ENCODE data around the gene KDM2B.
"Not testable (repeated sequence)": the region's sequence is repeated elsewhere in the genome, so short reads cannot be mapped to it uniquely, and the experiment has no call there.

Gene KDM2B

DNA sequence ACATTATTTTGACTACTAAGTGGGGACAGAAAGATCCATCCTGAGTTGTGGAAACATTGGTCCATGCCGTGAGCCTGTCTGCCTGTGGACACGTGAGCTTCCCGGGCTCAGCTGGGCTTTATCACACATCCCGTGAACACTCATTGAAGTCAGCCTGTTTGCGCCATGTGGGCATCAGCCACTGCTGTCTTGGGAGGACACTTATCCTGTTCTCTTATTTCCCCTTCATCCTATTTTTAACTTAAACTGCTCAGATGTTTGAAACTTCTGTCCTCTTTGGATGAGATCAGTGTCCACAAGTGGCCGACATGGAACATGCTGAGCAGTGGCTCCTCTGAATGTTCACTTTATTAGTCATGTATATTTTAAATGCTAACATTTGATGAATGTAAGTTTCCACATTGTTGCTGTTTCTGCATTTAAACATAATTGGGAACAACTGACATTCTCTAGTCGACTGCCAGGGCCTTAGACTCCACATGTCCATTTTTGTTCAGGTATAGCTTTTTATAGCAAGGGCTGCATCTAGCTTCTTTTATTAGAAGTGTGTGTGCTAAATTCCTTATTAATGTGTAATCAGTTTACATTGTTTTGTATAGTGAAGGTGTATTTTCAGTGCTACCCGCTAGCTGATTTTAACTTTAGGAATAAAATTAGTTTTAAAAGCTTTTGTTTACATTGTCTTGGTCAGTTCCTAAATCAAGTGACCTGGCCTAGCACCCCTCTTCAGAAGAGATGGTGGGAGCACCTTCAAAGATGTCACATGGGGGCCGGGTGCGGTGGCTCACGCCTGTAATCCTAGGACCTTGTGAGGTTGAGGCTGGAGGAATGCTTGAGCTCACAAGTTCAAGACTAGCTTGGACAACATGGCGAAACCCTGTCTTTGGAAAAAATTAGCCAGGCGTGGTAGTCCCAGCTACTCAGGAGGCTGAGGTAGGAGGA is 156.9 kb downstream of the KDM2B start:
- no peak for DNase-seq

DNA sequence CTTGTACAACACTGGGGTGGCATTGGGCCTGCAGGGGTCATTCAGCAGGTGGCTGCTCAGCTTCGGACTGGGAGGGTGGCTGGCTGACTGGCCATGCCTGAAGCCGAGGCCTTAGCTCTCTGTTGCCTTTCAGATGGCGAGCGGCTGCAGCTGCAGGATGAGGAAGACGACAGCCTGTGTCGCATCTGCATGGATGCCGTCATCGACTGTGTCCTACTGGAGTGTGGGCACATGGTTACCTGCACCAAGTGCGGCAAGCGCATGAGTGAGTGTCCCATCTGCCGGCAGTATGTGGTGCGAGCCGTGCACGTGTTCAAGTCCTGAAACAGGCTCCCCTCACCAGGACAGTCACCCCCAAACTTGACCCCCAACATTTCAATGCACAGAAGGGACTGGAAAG is 157.6 kb downstream of the KDM2B start:
- no peak for DNase-seq

DNA sequence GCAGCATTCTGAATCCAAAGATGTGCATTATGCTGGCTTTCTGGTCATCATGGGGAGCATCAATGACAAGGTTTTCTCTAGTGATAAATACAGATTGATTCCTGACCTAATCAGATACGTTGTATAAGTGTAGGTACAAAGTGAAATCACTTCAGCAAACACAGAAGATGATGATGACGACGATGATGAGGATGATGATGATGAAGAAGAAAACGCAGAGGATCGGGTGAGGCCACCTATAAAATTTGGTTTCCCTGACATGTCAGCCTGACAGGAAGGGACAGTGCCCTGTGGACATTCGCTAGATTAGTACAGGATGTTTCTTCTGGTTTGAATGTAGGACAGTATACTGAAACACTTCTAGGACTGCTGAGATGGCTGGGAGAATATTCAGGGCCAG is 160.7 kb downstream of the KDM2B start:
- DNase-seq = no peak

DNA sequence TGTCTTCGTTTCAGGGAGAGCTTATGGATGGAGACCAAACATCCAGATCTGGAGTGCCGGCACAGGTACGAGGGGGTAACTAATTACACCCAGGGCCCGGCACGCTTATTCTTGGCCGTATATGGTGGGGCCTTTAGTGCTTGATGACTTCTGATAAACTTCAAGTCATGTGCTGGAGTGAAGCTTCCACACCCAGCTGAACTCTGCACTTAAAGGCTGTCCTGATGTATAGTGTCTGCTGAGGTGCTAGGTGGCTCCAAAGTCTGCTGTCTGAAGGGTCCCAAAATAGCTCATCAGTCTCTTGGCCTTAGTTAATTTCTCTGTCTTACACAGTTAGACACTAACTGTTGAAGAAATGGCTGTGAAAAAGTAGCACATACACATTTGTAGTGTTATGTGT is 163.0 kb downstream of the KDM2B start:
- no peak for DNase-seq

DNA sequence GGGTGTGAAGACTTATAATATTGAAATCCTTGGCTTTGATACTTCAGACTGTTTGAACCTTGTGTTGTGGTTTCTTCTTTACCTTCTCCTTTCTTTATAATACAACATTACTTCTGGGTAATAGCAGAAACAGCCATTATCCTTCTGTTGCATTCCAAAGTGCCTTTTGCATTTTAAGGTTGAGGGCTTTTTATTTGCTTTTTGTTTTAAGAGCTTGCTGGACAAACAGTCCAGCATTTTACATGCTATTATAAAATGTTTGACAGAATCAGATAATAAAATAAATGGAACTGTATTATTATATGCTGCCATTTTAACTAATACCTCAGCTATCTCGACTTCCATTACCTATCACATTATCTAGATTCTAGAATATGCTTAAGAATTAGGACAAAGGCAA is 166.9 kb downstream of the KDM2B start:
- DNase-seq = no peak

DNA sequence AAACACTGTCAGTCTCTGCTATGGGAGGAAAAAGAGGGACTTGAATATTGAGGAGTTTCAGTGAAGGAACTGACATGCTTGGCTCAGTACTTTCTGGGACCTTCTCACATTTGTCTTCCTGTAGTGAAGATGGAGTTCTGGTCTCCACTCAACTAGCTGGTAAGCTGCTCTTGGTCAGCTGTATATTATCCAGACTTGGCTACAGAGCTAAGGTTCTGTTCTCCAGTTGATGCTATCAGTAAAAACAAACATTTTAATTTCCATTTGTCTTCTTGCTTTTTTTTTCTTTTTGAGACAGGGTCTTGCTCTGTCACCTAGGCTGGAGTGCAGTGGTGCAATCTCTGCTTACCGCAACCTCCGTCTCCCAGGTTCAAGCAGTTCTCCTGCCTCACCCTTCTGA is 175.6 kb downstream of the KDM2B start:
- no peak for DNase-seq

DNA sequence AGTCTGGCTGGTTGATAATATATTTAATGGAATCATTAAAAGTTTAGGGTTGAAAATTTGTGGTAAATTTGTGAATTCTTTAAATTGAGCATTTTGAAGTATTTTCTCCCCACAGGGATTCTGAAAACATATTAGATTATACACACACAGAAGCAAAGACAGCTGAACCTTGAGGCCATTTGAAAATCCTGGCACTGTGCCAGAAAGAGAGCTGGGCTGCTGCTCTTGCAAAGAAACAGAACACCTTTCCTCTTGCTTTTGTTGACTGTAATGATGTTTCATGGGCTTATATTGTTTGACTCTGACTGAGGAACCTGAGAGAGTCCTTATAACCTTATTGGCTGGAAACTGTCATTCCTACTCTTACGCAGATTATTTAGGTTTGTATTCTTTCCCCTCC is 176.1 kb downstream of the KDM2B start:
- peak; percentile 71 for DNase-seq

DNA sequence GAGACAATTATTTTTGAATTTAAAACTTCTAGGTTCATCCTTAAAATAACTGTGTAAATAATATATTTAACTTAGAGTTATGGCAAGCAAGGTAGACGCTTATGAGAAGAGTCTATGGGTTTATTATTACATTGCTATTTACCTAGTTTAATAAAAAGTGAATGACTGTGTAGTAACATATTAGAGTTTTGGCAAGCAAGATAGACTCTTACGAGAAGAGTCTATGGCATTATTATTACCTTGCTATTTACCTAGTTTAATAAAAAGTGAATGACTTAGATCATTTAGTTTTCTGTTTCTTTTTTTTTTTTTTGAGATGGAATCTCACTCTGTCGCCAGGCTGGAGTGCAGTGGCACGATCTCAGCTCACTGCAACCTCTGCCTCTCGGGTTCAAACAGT is 177.1 kb downstream of the KDM2B start:
- DNase-seq = no peak

DNA sequence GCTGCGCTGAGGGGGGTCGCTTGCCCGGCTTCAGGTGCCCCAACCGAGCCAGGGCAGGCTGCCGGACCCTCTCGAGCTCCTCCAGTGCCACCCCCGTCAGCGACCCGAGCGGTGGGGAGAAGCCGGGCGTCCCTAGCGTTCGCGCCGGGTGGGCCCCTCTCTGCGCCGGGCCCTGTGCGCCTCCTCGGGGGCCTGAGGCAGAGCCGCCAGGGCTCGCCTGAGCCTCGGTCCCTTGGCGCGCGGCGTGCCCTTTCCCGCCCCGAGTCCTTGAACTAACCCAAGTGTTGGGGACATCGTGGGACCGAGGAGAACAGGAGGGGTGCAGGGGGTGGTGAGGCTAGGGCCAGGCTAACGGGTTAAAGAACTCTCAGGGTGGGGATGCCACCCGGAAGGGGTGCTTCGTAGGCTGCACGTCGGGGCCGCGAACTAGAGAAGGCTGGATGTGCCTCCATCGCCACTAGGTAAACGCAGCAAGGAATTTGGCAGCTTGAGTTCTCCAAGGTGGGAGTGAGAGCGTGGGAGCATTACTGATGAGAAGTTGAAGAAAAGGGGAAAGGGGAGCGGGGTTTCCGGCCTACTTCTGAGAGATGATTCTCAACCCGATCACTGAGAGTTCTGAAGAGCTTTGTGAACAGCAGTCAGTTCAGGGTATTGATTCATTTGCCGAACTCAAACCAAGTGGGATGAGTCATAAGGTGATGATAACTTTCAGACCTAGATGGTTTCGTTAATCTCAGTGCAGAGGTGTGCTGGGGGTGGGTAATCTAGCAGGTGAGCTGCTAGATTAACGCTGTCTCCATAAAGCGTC is 180.3 kb downstream of the KDM2B start:
- DNase-seq = peak; percentile 19

DNA sequence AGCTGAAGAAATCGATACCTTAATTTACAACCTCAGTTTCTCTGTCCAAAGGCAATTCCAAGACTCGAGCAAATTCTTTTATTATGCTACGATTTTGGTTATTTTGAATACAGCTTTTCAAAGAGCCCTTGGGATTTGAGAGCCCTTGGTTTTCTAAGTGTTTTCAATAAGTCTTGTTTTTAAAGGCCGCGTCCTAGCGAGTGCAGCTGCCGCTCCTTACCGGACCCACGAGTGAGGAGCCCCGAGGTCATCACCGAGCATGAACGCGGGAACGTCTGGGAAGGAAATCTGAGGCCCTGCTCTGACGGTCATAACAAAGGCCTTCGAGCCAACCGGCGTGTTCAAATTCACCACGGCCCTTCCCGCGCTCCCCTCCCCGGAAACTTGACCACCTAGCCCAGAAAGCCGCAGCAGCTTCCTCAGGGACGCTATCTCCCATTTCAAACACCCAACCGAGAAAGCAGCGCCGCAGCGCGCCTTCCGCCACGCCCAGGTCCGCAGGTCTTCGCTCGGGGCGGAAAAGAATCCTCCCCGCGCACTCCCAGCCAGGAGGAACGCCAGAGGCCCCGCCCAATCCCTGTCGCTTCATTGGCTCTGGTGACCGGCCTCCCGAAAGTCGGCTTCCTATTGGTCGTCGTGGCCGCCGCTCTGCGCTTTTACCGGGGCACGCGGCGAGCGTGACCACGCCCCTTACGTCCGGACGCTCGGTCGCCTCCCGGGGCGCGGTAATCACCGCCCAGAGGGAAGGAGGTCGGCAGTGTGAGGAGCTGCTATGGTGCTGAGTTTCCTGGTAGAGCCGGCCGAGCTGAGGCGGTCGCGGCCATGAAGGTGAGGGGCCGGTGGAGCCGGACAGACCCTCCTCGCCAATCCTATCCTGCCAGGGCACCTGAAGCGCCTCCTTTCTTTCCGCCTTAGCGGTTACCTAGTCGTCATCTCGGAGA is 181.2 kb downstream of the KDM2B start, which contains the start of gene RNF34:
Gene RNF34 (plus strand): TSS at position 728 of the 941 bp plus-strand sequence. CDS start 95 bp downstream, at position 823.
- peak; percentile 98 for DNase-seq

DNA sequence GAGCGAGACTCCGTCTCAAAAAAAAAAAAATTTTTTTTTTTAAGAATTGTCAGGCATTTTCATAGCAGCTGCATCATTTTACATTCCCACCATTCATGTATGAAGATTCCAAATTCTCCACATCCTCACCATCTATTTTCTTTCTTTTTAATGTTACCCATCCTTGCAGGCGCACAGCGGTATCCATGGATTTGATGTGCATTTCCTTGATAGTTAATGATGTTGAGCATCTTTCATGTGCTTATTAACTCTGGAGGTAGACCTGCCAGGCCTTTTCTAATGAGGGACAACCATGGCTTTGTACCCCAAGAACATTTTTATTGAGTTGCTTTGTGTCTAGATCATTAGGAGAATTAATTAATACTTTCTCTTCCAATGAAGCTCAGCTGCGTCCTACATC is 182.5 kb downstream of the KDM2B start:
- no peak for DNase-seq

DNA sequence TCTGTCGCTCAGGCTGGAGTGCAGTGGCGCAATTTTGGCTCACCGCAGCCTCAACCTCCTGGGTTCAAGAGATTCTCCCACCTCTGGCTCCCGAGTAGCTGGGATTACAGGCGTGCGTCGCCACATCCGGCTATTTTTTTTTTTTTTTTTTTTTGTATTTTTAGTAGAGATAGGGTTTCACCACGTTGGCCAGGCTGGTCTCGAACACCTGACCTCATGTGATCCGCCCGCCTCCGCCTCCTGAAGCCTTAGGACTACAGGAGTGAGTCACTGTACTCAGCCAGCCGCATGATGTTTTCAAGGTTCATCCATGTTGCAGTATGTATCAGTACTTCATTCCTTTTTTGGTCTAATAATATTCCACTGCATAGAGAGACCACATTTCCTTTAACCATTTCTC is 183.3 kb downstream of the KDM2B start:
- no peak for DNase-seq

DNA sequence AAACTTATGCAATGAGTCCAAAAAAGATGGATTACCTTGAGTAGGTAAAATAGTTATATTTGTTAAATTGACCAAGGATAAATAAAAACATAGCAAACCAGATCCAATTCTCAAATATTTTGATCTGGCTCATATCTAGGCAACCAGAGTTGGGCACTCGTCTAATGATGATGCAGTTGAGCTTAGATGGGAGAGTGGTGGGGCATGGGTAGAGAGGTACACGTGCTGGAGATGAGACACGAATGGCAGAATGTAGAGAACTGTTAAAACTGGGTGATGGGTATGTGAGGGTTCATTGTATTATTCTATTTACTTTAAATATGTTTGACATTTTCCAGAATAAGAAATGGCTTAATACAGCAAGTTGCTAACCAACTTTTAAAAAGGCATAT is 188.5 kb downstream of the KDM2B start:
- no peak for DNase-seq

DNA sequence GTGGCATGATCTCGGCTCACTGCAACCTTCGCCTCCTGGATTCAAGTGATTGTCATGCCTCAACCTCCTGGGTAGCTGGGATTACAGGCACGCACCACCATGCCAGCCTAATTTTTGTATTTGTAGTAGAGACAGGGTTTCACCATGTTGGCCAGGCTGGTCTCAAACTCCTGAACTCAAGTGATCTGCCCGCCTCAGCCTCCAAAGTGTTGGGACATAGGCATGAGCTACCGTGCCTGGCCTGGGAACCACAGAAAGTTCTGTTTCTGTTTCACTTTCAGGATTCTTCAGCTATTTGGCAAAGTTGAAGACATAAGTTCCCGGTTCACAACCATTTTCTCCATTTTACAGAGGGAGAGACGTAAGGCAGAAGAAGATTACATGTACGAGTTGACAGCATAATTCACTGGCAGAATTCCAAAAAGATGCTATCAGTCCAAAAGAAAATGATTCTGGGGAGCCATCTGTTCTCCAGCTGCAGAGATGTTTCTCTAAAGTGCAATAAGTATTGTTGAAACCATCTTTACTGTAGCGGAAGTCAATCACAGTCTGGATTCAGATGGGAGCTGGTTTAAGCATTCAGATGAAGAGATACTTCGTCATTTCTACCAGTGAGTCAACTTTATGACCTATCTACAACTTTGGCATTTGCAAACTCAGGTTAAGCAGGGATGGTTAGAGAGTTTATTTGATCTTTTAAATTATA is 189.1 kb downstream of the KDM2B start:
- DNase-seq = peak; percentile 83

DNA sequence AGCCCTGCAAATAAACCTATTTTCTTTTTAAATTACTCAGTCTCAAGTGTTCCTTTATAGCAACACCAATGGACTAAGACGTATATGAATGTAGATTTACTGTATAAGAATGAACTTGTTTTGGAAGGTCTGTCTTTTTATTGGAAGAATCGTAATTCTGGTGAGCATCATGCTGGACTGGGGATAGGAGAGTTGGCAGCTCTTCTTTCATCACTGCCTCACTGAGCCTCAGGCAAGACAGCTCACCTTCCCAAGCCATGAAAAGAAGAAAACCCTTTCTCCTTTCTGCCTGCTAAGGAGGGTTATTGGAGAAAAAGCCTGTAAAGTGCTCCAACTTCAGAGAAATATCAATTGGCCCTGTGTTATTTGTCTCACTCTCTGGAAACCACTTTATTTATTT is 190.0 kb downstream of the KDM2B start:
- DNase-seq = no peak

DNA sequence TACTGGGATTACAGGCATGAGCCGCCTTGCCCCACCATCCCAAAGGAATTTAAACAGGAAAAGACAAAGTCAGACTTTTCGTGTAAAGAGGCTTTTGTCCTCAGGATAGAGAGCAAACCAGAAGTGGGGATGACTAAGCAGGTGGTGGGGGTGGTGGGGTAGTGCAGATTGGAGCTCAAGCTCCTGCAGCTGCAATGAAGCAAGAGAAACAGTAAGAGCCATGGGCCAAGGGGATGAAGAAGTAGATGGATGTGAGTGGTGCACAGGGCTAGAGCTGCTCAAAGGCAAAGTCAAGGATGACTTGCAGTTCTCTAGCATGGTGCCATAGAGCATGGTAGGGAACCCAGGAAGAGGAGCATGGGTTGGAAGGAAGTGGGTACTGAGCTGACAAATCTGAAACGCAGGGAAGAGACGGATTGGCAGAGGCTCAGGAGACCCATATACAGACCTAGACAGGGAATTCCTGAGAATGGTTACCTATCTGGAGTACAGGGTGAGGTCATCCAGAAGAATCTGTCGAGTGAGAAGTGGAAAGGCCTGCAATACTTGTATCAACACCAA is 192.3 kb downstream of the KDM2B start:
- no peak for DNase-seq

DNA sequence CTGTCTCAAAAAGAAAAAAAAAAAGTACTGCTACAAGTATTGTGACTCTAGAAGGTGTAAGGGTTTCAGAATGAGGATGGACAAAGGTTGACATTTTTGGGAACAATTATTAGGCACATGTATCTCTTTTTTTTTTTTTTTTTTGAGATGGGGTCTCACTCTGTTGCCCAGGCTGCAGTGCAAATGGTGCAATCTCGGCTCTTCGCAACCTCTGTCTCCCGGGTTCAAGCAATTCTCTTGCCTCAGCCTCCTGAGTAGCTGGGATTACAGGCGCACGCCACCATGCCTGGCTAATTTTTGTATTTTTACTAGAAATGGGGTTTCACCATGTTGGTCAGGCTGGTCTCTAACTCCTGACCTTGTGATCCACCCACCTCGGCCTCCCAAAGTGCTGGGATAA is 195.9 kb downstream of the KDM2B start:
- not testable (repeated sequence) for DNase-seq

DNA sequence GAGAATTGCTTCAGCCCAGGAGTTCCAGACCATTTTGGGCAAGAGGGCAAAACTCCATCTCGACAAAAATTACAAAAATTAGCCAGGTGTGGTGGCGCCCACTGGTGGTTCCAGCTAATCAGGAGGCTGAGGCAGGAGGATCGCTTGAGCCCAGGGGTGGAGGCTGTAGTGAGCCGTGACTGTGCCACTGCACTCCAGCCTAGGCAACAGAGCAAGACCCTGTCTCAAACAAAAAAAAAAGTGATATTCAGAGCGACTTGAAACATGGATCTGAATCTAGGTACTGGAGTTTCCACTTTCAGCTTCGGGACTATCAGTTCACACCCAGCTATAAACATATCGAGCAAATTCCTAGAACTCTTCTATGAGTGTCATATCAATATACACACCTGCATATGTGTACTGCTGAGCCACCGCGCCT is 197.2 kb downstream of the KDM2B start:
- DNase-seq = no peak

DNA sequence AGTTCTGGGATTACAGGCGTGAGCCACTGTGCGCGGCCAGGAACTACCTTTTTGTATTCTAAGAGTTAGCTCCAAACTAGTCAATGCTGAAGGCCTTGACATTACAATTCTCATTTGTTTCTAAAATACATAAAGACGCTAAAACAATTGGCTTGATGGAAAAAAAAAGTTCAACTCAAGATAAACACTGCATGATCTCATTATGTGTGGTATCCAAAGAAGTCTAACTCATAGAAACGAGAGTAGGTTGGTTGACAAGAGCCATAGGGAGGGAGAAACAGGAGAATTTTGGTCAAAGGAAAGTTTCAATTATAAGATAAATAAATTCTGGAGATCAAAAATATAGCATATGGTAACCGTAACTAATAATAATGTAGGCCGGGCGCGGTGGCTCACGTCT is 200.9 kb downstream of the KDM2B start:
- no peak for DNase-seq
